COR-L47 (cell line): ENCODE results near the gene GGA3.
"Not testable (repeated sequence)": the region's sequence is repeated elsewhere in the genome, so short reads cannot be mapped to it uniquely, and the experiment has no call there.

Experiments
- DNase-seq: peaks from one replicate; lab custom pipeline; 2025; lab: John Stamatoyannopoulos, UW

The GGA3 gene

GRCh38 chr17:75218131-75218530 lies 43.3 kb downstream of the GGA3 start:
- DNase-seq = no peak

- no peak for DNase-seq
These were observed 52.3 kb downstream of the GGA3 start for GRCh38 chr17:75209061-75209460.

DNA sequence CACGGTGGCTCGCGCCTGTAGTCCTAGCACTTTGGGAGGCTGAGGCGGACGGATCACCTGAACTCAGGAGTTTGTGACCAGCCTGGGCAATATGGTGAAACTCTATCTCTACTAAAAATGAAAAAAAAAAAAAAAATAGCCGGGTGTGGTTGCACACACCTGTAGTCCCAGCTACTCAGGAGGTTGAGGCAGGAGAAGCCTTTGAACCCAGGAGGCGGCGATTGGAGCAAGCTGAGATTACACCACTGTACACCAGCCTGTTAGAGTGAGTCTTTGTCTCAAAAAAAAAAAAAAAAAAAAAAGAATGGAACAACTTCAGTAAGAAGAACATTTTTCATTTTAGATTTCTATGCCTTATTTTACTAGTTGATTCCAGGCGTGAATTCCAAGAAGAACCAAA lies 53.2 kb downstream of the GGA3 start:
- no peak for DNase-seq

DNA sequence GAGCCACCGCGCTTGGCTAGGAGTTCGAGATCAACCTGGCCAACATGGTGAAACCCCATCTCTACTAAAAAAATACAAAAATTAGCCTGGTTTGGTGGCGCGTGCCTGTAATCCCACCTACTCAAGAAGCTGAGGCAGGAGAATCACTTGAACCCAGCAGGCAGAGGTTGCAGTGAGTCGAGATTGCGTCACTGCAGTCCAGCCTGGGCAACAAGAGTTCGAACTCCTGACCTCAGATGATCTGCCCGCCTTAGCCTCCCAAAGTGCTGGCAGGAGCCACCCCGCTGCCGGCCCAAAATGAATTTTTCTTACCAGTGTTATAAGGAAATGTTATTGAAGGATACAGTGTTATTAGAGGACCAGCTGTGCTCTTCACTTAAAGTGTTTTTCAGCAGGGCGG lies 53.6 kb downstream of the GGA3 start:
- DNase-seq = no peak

DNA sequence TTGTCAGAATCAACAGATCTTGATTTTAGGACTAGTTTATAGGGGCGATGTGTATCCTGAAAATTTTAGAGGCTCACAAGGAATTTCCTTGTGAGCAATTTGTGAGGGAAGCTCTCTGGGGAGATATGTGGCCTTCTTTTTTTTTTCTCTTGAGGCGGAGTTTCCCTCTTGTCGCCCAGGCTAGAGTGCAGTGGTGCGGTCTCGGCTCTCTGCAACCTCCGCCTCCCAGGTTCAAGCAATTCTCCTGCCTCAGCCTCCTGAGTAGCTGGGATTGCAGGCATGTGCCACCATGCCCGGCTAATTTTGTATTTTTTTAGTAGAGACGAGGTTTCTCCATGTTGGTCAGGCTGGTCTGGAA lies 54.4 kb downstream of the GGA3 start:
- not testable (repeated sequence) for DNase-seq

DNA sequence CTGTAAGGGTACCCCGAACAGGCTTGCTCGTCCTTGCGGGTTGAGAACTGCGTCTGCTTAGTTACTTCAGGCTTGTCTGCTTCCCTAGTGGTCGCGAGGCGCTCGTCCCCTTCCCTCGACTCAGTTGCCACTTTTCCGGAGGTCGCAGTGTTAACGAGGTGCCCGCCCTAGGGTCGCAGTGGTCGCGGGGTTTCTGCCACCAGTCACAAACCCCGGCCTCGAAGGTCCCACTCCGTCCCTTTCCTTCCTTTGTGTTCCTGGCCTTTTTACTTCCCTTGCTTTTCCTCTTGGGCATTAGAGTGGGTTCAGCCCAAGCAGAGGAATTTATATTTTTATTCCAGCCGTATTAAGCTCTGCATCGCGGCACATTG lies 55.6 kb downstream of the GGA3 start:
- no peak for DNase-seq

- peak; percentile 92 for DNase-seq
These were observed 56.2 kb downstream of the GGA3 start, which contains the start of gene NUP85 for GRCh38 chr17:75205037-75205792. Gene NUP85 (plus strand): TSS chr17:75205679. CDS start chr17:75205762, 83 bp downstream.

DNA sequence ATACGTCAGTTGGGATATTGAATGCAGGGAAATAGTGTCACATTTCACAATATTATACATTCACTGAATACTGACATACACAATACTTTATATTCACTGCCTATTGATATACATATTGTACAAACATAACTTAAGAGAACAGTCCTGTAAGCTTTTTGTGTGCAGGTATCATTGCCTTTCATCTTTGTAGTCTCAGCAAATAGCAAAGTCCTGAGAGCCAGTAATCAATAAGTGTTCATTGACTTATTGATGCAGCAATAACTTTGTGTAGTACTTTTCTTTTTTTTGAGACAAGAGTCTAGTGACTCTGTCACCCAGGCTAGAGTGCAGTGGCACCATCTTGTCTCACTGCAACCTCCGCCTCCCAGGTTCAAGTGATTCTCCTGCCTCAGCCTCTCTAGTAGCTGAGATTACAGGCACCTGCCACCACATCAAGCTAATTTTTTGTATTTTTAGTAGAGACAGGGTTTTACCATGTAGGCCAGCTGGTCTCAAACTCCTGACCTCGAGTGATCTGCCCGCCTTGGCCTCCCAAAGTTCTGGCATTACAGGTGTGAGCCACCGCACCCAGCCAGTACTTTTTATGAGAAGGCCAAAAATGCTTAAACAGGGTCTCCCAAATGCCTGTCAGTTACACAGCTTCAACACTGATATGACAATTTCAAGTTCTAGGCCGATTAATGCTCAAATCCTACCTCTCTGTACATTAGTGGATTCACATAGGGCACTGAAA lies 61.4 kb downstream of the GGA3 start:
- no peak for DNase-seq

- DNase-seq = no peak
These were observed 66.5 kb downstream of the GGA3 start for GRCh38 chr17:75194879-75195278.

- DNase-seq = no peak
These were observed 69.8 kb downstream of the GGA3 start for GRCh38 chr17:75191584-75191983.

GRCh38 chr17:75188614-75189013 lies 72.8 kb downstream of the GGA3 start:
- DNase-seq = no peak
